GDM1 (cell line): ENCODE data around the gene ADD2.

Experiments
- DNase-seq: peaks from one replicate; lab custom pipeline; 2025; lab: John Stamatoyannopoulos, UW

The ADD2 gene

DNA sequence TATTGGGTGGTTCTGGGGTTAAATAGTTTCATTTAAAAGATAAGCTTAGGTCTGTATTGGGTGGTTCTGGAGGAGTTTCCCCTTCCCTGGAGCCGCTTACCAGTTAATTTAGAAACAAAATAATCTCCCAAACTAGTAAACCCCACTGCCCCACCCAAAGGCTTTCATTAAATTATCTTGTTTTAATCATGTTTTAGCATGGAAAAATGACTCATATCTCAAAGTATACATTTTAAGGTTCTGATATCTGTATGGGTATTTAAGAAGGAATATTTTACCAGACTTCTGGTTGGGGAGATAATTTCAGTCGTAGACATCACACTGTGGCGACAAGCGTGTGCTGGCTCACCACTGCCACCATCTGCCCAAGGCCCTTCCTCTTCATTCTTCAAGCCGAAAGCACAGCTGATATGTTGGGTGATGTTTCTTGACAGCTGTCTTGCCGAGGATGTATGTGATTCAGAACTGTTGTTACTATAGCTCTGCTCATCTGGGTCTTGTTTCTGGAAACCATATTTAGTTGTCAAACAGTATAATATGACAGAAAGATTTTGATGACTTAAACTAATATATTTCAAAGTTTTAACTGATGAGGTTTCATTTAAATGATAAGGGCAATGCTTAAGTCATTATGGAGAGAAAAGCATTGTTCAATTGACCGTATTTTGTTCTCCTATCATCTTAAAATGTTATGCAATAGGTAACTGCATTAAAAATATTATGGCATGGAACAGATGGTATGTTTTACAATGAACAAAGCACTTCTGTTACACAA, 17.3 kb upstream of the ADD2 start:
- DNase-seq = no peak

- no peak for DNase-seq
These were observed 16.3 kb upstream of the ADD2 start for GRCh38 chr2:70784320-70784719.

DNA sequence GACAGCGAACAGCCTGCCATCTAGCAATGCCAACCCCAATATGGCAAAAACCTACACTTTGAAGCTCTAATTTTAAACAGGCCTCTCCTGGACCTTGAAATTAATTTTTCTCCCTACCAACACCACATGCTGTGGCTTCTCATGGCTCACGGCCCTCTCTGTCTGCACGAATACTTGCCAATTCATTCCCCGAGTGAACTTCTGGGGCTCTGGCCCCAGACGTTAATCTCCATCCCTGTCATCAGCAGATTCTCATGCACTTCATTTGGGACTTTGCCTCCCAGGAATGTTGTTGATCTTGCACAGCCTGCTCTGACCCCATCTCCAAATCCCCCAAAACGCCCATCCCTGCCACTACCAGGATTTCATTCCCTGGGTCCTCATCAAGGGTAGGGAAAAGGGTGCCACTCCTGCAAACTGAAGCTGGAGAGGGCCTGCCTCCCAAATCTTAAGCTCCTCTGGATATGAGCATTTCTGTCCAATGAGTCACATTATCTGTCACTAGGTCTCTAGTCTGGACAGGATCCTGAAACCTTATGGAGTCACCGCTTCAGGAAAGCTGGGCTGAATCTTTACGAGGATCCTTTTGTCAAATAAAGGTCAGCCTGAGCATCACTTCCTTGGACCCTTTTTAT, 12.0 kb upstream of the ADD2 start:
- no peak for DNase-seq

DNA sequence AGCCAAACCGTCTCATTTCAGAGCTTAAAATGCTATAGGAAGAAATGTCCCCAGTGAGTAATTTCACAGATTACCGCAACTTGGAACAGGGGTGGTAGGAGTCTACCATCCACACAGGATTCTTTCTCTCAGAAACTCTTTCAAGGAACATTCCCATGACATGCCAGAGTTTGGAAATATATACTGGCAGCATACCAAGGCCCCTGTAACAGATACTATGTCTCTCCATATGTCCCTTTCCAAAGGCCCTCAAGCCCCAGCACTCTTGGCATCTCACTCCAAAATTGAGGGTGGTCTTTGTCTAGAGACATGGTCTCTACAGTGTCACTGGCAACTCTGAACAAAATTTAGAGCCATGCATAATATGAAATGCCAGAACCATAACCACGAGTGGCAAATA, 11.5 kb upstream of the ADD2 start:
- no peak for DNase-seq

DNA sequence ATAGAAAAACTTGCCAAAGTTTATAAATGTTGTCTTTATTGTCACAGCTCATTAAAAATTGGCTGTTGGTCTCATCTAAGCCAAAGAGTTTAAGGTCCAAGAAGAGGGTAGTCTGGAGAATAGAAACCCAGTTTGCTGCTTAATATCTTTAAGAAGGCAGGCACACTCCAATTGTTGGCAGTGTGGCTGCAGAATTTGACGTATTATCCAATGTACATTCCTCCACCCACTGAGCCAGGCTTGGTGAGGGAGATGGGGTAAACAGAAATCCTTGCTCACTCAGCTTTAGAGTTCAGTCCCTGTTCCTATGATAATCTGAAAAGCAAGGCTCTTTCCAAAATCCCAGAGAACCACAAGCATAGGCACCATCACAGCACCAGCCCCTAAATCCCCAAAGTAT, 10.7 kb upstream of the ADD2 start:
- DNase-seq = no peak

GRCh38 chr2:70777450-70777849, 9.4 kb upstream of the ADD2 start:
- no peak for DNase-seq

GRCh38 chr2:70776266-70776665, 8.3 kb upstream of the ADD2 start:
- no peak for DNase-seq

GRCh38 chr2:70775141-70775540, 7.1 kb upstream of the ADD2 start:
- DNase-seq = no peak

DNA sequence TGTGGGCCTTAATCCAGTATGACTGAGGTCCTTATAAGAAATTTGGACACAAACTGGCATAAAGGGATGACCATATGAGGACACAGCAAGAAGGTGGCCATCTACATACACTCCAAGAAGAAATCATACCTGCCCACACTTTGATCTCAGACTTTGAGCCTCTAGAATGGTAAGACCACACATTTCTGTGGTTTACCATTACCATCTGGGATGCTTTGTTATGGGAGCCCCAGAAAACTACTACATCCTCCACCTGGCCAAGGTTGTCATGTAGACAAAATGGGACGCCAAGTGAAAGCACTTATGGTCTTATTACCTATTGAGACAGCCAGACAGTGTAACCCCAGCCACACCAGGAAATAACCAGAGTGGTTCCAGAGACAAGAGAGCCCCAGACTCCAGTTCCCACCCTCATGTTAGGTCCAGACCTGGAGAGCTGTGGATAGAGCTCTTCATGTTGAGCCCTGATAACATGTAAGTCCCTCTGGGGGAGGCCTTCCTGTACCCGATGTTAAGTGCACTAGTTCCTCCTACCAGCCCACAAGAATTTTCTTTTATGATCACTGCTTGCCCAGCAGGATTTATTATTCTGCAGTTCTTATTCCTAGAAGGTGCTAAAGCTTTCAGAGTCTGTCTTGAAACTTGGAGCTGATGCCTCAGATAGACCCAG, 4.6 kb upstream of the ADD2 start:
- no peak for DNase-seq

DNA sequence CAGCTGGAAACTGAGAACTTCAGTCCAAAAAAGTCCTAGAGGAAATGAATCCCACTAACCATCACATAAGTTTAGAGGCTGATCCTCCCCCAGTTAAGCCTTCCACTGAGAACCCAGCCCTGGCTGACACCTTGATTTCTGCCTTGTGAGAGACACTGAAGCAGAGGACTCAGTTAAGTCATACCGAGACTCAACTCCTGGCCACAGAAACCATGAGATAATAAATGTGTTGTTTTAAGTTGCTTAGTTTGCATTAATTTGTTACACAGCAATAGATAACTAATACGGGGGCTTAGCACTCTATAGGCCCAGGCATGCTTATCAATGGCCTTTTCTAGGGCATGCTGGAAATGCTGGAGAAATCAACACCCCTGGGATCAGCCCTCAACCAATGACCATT, 3.4 kb upstream of the ADD2 start:
- no peak for DNase-seq

GRCh38 chr2:70769450-70769849, 1.4 kb upstream of the ADD2 start:
- no peak for DNase-seq

DNA sequence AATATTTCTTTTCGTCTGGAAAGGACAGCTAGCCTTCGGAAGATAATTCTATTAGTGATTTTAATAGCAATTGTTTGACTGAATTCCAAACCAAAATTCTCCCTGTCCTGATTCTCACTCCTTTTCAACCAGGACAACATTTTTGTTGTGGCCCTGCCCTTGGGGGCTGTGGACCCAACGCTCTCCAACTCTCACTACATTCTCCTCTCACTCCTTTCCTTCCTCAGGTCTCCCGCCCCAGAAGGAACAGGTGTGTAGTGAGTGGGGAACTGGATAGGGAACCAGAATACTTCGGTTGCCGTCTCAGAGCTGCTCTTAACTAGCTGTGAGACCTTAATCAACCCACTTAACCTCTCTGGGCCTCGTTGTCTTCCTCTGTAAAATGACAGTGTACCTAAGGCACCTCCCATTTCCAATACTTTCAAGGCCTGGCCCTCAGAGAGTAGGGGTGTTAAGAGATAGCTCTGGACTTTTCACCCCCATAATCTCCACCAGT, 638 bp upstream of the ADD2 start:
- no peak for DNase-seq

DNA sequence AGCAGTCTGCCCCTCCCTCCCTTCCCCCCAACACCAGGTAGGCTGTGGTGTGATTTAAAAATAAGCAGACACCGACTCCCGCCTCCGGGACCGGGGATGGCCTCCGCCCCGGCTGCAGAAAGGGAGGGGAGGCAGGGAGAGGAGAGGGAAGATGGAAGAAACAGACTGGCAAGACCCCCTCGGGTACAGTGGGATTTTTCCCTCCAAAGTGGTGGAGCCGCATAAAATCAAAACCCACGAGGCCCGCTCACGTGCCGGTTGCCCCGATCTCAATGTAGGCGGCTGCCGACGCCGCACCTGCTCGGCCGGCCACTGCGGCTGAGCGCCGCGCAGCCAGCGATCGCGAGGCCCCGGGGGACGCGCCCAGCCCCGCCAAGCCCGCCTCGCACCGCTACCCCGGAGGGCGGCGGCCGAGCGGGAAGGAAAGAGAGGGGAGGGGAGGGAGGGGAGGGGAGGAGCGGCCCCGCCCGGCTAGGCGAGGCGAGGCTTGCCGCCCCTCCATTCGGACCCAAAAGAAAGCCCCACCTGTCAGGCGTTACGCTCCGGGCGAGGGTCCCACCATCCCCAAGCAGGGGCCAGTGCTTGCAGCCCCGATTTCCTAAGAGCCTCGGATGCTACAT, 811 bp downstream of the ADD2 start:
- no peak for DNase-seq

DNA sequence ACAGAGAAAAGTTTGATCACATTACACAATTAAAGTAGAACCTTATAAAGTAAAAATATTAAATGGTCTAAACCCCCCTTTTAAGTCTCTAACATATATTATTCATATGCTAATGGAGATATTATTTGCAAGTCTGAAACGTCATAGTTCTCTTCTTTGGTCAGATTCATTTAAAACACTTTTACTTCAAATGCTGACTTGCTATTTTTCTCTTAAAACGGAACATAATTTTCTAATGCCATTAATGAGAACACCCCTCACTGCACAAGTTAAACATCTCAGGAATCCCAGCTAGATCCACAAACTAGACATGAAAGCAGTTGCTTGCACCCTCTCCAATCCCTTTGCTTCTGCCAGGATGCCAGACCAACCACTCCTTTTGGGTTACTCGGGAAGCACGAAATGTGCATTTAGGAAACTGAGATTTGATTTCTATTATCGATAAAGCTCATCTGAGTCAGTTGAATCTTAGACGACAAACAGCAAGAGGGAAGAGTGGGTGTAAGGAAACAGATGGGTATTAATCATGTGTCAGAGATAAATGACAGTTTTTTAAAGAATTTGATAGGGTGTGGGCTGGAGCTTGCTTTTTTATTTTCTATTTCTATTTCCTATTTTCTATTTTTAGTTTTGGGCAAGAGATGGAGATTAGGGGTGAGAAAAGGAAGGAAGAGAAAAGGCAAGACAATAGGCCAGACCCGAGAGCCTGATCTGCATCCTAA, 1.5 kb downstream of the ADD2 start:
- no peak for DNase-seq

GRCh38 chr2:70765507-70765906, 2.5 kb downstream of the ADD2 start:
- DNase-seq = no peak

DNA sequence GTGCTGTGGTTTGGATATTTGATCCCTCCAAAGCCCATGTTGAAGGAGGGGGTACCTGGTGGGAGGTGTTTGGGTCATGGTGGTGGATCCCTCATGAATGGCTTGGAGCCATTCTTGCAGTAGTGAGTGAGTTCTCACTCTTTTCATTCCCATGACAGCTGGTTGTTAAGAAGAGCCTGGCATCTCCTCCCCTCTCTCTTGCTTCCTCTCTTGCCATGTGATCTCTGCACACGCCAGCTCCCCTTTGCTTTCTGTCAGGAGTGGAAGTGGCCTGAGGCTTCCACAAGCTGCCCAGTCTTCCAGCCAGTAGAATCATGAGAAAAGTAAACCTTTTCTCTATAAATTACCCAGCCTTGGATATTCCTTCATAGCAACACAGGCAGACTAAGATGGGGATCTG, 8.6 kb downstream of the ADD2 start:
- DNase-seq = no peak

- DNase-seq = no peak
These were observed 10.0 kb downstream of the ADD2 start for GRCh38 chr2:70757966-70758365.

GRCh38 chr2:70757360-70757759, 10.6 kb downstream of the ADD2 start:
- DNase-seq = no peak

GRCh38 chr2:70756128-70756527, 11.9 kb downstream of the ADD2 start:
- no peak for DNase-seq

- no peak for DNase-seq
These were observed 14.1 kb downstream of the ADD2 start for GRCh38 chr2:70753902-70754301.

DNA sequence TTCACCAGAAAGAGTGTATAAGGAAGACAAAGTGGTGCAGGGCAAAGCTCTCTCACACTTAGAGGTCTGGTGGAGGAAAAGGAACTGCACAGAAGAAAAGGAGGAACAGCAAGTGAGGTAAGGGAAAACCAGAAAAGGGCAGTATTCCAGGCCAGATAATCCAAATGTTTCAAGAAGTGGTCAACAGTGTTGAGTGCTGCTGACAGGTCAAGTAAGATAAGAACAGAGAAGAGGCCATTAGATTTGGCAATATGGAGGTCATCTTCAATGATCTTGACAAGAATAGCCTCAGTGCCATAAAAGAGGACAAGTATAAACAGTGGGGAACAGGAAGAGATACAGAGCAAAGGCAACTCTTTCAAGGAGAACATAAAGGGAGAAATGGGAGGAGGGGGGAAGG, 15.0 kb downstream of the ADD2 start:
- no peak for DNase-seq

- no peak for DNase-seq
These were observed 15.6 kb downstream of the ADD2 start for GRCh38 chr2:70752396-70752795.
